KBM-7 (cell line): ENCODE results near the gene NUP98.
A peak's percentile ranks its signal among the peaks of the same experiment; 100 is the strongest.
"Not testable (repeated sequence)": the region's sequence is repeated elsewhere in the genome, so short reads cannot be mapped to it uniquely, and the experiment has no call there.

Experiments used
- DNase-seq: peaks from one replicate; pipeline ENCODE4 v3.0.0-alpha.2; 2015
- in situ Hi-C: fragments of 300-500 bp; cut with MboI; formaldehyde crosslinking; loops from 2 replicates; pipeline ENCODE4 v1.14.3; 2020; ENCODE audit warnings: low sequenced_read_pairs, low pct_unique_long_range_greater_than_20kb, mixed read lengths

Gene NUP98

GRCh38 chr11:3830088-3830487 is 32.7 kb upstream of the NUP98 start:
- DNase-seq: no peak
- in situ Hi-C loops: no loop called here

- in situ Hi-C loops: no loop called here
- no peak for DNase-seq
Observed at GRCh38 chr11:3827434-3828186, 30.3 kb upstream of the NUP98 start.

- in situ Hi-C loops: no loop called here
Observed at GRCh38 chr11:3826721-3827120, 29.4 kb upstream of the NUP98 start.

GRCh38 chr11:3825473-3826154 is 28.3 kb upstream of the NUP98 start:
- DNase-seq: no peak
- in situ Hi-C loops: no loop called here

More at GRCh38 chr11:3826721-3827120, 29.4 kb upstream of the NUP98 start:
- no peak for DNase-seq

GRCh38 chr11:3824714-3825472 is 27.5 kb upstream of the NUP98 start:
- peak; percentile 87 for DNase-seq
- in situ Hi-C loops: no loop called here

- no peak for DNase-seq
- in situ Hi-C loops: no loop called here
Observed at GRCh38 chr11:3823762-3824506, 26.6 kb upstream of the NUP98 start.

GRCh38 chr11:3823303-3823702 is 25.9 kb upstream of the NUP98 start:
- in situ Hi-C loops: no loop called here
- no peak for DNase-seq

GRCh38 chr11:3822312-3822711 is 25.0 kb upstream of the NUP98 start:
- in situ Hi-C loops: no loop called here
- no peak for DNase-seq

GRCh38 chr11:3820971-3821370 is 23.6 kb upstream of the NUP98 start:
- in situ Hi-C loops: no loop called here
- no peak for DNase-seq

GRCh38 chr11:3817181-3817800 is 19.9 kb upstream of the NUP98 start:
- DNase-seq: no peak
- in situ Hi-C loops: no loop called here

- DNase-seq: no peak
- in situ Hi-C loops: no loop called here
Observed at GRCh38 chr11:3816673-3817072, 19.3 kb upstream of the NUP98 start.

GRCh38 chr11:3815845-3816244 is 18.5 kb upstream of the NUP98 start:
- no peak for DNase-seq
- in situ Hi-C loops: no loop called here

GRCh38 chr11:3814832-3815231 is 17.5 kb upstream of the NUP98 start:
- in situ Hi-C loops, DNase-seq: not testable (repeated sequence)

GRCh38 chr11:3810951-3811350 is 13.6 kb upstream of the NUP98 start:
- DNase-seq: no peak
- in situ Hi-C loops: no loop called here

GRCh38 chr11:3810446-3810845 is 13.1 kb upstream of the NUP98 start:
- no peak for DNase-seq
- in situ Hi-C loops: no loop called here

- no peak for DNase-seq
- in situ Hi-C loops: no loop called here
Observed at GRCh38 chr11:3809624-3809928, 12.2 kb upstream of the NUP98 start.

- in situ Hi-C loops: no loop called here
- DNase-seq: peak; percentile 71
Observed at GRCh38 chr11:3808861-3809623, 11.7 kb upstream of the NUP98 start.
